ENCODE results near the gene TINAGL1. TPM values are rescaled to one million over a fixed set of nuclear protein-coding genes. Genes with fewer than 3 reads are reported as not detected.

The TINAGL1 gene
- total and polyA plus RNA-seq, 2 donors (not counting 1 experiment from before 2014, with no cell fraction given): 3.0 to 92.5 TPM

DNA sequence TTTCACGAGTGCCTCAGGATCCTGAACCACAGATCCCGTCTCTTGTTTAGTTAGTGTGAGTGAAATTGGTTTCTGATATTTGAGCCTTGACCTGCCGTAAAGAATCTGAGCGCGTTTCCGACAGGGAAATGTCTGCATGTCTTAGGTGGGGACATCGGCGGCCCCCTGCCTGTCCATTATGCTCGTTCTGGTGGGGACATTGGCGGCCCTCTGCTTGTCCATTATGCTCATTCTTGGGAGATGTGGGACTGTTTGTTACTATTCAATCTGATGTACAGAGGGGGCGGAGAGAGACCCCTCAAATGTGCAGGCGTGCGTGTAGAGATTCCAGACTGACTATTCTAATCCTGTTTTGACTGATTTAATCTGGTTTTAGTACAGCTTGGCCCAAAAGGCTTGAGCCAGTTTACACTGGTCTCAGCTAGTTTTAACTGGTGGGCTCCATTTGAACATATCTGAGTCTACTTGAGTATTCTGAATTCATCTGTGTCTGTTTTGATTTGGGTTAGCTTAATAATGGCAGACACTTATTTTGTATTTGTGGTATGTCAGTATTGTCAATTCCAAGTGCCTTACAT lies 6.6 kb upstream of the TINAGL1 start:
- Histone ChIP-seq H2AFZ (ENCODE audit: low read length) (no peak overlapping the region), H3K4me3 (replicated peaks in 1 of 4; ENCODE audit: control extremely low read depth in 1 of 4, insufficient read depth in 1 of 4, low read depth in 3 of 4, low read length in 4 of 4) (no peak overlapping the region), H3K36me3 (ENCODE audit: control insufficient read depth, insufficient read depth, low read length) (no peaks in the 10 kb centered on the region), H3K4me2 (ENCODE audit: extremely low read depth, insufficient read depth, low read length) (no peak overlapping the region), H3K79me2 (ENCODE audit: control insufficient read depth, insufficient read depth, low read length) (no peaks in the 10 kb centered on the region), H3K27ac (ENCODE audit: insufficient read depth, low read length) (no peak overlapping the region), H3K9ac (ENCODE audit: insufficient read depth, low read length) (no peak overlapping the region), H3K27me3 (ENCODE audit: control insufficient read depth, insufficient read depth, low read length) (no peaks in the 10 kb centered on the region), H4K20me1 (ENCODE audit: control insufficient read depth, extremely low read depth, insufficient read depth, low read length) (no peaks in the 10 kb centered on the region), H3K4me1 (ENCODE audit: control insufficient read depth, extremely low read depth, insufficient read depth, low read length) (peaks cover 28% of the 10 kb centered on the region), H3K9me3 (ENCODE audit: control insufficient read depth, insufficient read depth, low read depth, low read length) (no peaks in the 10 kb centered on the region)
- DNase-seq (ENCODE audit: low read depth in 2 of 2): no peak
- TF ChIP-seq CTCF (conservative IDR thresholded peaks at IDR 0.05 in 1 of 2, IDR thresholded peaks at IDR 0.05 in 1 of 2; ENCODE audit: low read depth in 1 of 2, low read length in 2 of 2) (no peak), EZH2 (IDR thresholded peaks at IDR 0.05; ENCODE audit: low read length, missing control alignments) (no peak)

- no peak for DNase-seq (ENCODE audit: low read depth in 2 of 2)
- Histone ChIP-seq H3K9ac (ENCODE audit: insufficient read depth, low read length) (no peak overlapping the region), H2AFZ (ENCODE audit: low read length) (no peak overlapping the region), H3K27ac (ENCODE audit: insufficient read depth, low read length) (no peak overlapping the region), H3K4me2 (ENCODE audit: extremely low read depth, insufficient read depth, low read length) (no peak overlapping the region), H3K79me2 (ENCODE audit: control insufficient read depth, insufficient read depth, low read length) (no peaks in the 10 kb centered on the region), H3K4me3 (replicated peaks in 1 of 4; ENCODE audit: control extremely low read depth in 1 of 4, insufficient read depth in 1 of 4, low read depth in 3 of 4, low read length in 4 of 4) (no peak overlapping the region), H3K9me3 (ENCODE audit: control insufficient read depth, insufficient read depth, low read depth, low read length) (no peaks in the 10 kb centered on the region), H3K4me1 (ENCODE audit: control insufficient read depth, extremely low read depth, insufficient read depth, low read length) (peaks cover 30% of the 10 kb centered on the region), H3K27me3 (ENCODE audit: control insufficient read depth, insufficient read depth, low read length) (no peaks in the 10 kb centered on the region), H4K20me1 (ENCODE audit: control insufficient read depth, extremely low read depth, insufficient read depth, low read length) (no peaks in the 10 kb centered on the region), H3K36me3 (ENCODE audit: control insufficient read depth, insufficient read depth, low read length) (no peaks in the 10 kb centered on the region)
- TF ChIP-seq CTCF (conservative IDR thresholded peaks at IDR 0.05 in 1 of 2, IDR thresholded peaks at IDR 0.05 in 1 of 2; ENCODE audit: low read depth in 1 of 2, low read length in 2 of 2): no peak
- no peak for TF ChIP-seq EZH2 (IDR thresholded peaks at IDR 0.05; ENCODE audit: low read length, missing control alignments)
These were observed 6.1 kb upstream of the TINAGL1 start for GRCh38 chr1:31570228-31570627.

- Histone ChIP-seq H3K4me3 (replicated peaks in 1 of 4; ENCODE audit: control extremely low read depth in 1 of 4, insufficient read depth in 1 of 4, low read depth in 3 of 4, low read length in 4 of 4) (no peak overlapping the region), H2AFZ (ENCODE audit: low read length) (no peak overlapping the region), H3K27ac (ENCODE audit: insufficient read depth, low read length) (no peak overlapping the region), H3K4me1 (ENCODE audit: control insufficient read depth, extremely low read depth, insufficient read depth, low read length) (peaks cover 33% of the 10 kb centered on the region), H3K79me2 (ENCODE audit: control insufficient read depth, insufficient read depth, low read length) (no peaks in the 10 kb centered on the region), H3K9me3 (ENCODE audit: control insufficient read depth, insufficient read depth, low read depth, low read length) (no peaks in the 10 kb centered on the region), H3K27me3 (ENCODE audit: control insufficient read depth, insufficient read depth, low read length) (no peaks in the 10 kb centered on the region), H4K20me1 (ENCODE audit: control insufficient read depth, extremely low read depth, insufficient read depth, low read length) (no peaks in the 10 kb centered on the region), H3K4me2 (ENCODE audit: extremely low read depth, insufficient read depth, low read length) (no peak overlapping the region), H3K36me3 (ENCODE audit: control insufficient read depth, insufficient read depth, low read length) (no peaks in the 10 kb centered on the region), H3K9ac (ENCODE audit: insufficient read depth, low read length) (no peak overlapping the region)
- no peak for DNase-seq (ENCODE audit: low read depth in 2 of 2)
- no peak for TF ChIP-seq CTCF (conservative IDR thresholded peaks at IDR 0.05 in 1 of 2, IDR thresholded peaks at IDR 0.05 in 1 of 2; ENCODE audit: low read depth in 1 of 2, low read length in 2 of 2)
- TF ChIP-seq EZH2 (IDR thresholded peaks at IDR 0.05; ENCODE audit: low read length, missing control alignments): no peak
These were observed 5.4 kb upstream of the TINAGL1 start for GRCh38 chr1:31570906-31571305.

All from fibroblast of lung (primary cell).